Astrocyte (in vitro differentiated cells and primary cell): ENCODE results near the gene PRODH.
"Not testable (repeated sequence)": the region's sequence is repeated elsewhere in the genome, so short reads cannot be mapped to it uniquely, and the experiment has no call there.

ENCODE experiments used
- EZH2 ChIP-seq: IDR thresholded peaks from 2 replicates; pipeline ENCODE4 v1.6.1; 2012; ENCODE audit warnings: mild to moderate bottlenecking, low read length, inconsistent platforms; ENCODE audit not compliant: insufficient read depth
- TF ChIP-seq, protein P1 (sequence below): IDR thresholded peaks from 2 replicates; pipeline ENCODE4 v1.5.1; 2011; ENCODE audit warnings: low read depth, mild to moderate bottlenecking, inconsistent platforms, low read length, moderate library complexity; ENCODE audit not compliant: insufficient read depth

GRCh38 chr22:18912264-18912946, 23.7 kb downstream of the PRODH start:
- not testable (repeated sequence) for TF ChIP-seq EZH2
- TF ChIP-seq, protein P1, sequence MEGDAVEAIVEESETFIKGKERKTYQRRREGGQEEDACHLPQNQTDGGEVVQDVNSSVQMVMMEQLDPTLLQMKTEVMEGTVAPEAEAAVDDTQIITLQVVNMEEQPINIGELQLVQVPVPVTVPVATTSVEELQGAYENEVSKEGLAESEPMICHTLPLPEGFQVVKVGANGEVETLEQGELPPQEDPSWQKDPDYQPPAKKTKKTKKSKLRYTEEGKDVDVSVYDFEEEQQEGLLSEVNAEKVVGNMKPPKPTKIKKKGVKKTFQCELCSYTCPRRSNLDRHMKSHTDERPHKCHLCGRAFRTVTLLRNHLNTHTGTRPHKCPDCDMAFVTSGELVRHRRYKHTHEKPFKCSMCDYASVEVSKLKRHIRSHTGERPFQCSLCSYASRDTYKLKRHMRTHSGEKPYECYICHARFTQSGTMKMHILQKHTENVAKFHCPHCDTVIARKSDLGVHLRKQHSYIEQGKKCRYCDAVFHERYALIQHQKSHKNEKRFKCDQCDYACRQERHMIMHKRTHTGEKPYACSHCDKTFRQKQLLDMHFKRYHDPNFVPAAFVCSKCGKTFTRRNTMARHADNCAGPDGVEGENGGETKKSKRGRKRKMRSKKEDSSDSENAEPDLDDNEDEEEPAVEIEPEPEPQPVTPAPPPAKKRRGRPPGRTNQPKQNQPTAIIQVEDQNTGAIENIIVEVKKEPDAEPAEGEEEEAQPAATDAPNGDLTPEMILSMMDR, result not testable (repeated sequence)
